ENCODE data around the gene FAM114A2. TPM values are rescaled to one million over a fixed set of nuclear protein-coding genes. Genes with fewer than 3 reads are reported as not detected.
A peak's percentile ranks its signal among the peaks of the same experiment; 100 is the strongest.

The FAM114A2 gene
- total RNA-seq, 1 donor: 40.9 TPM

DNA sequence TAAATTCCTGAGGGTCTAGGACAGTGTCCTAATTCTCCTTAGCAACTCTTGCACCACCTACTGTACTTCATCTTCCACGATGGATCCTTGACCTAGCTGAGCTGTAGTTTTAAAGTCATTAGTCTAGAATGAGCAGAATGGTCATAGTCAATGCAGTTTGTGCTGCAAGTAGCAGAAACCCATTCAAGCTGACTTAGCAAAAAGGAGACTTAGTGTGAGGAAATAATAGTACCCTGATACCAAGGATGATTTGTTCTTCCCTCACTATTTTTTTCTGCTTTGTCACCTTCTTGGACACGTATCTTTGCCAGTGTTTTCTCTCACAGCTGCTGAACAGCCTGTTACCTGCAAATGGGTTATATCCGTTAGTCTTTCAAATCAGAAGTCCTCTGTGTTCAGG lies 5.4 kb upstream of the FAM114A2 start:
- Histone ChIP-seq H3K4me3 (ENCODE audit: insufficient read depth, low read length) (no peak overlapping the region), H3K4me2 (ENCODE audit: insufficient read depth, low read length) (no peak overlapping the region), H2AFZ (ENCODE audit: low read length) (no peak overlapping the region), H3K27ac (ENCODE audit: low read depth, low read length) (no peak overlapping the region), H3K27me3 (ENCODE audit: insufficient read depth, low read length) (no peaks in the 10 kb centered on the region), H3K36me3 (ENCODE audit: insufficient read depth, low read length) (no peaks in the 10 kb centered on the region), H4K20me1 (ENCODE audit: insufficient read depth, low read length) (peaks cover 13% of the 10 kb centered on the region), H3K4me1 (ENCODE audit: insufficient read depth, low read length) (peaks cover 3% of the 10 kb centered on the region), H3K79me2 (ENCODE audit: insufficient read depth, low read length) (peaks cover 69% of the 10 kb centered on the region), H3K9me3 (ENCODE audit: low read depth, low read length) (no peaks in the 10 kb centered on the region)
- DNase-seq (ENCODE audit: insufficient read length, low spot score, missing footprints): peak; percentile 17
- TF ChIP-seq, protein P1, sequence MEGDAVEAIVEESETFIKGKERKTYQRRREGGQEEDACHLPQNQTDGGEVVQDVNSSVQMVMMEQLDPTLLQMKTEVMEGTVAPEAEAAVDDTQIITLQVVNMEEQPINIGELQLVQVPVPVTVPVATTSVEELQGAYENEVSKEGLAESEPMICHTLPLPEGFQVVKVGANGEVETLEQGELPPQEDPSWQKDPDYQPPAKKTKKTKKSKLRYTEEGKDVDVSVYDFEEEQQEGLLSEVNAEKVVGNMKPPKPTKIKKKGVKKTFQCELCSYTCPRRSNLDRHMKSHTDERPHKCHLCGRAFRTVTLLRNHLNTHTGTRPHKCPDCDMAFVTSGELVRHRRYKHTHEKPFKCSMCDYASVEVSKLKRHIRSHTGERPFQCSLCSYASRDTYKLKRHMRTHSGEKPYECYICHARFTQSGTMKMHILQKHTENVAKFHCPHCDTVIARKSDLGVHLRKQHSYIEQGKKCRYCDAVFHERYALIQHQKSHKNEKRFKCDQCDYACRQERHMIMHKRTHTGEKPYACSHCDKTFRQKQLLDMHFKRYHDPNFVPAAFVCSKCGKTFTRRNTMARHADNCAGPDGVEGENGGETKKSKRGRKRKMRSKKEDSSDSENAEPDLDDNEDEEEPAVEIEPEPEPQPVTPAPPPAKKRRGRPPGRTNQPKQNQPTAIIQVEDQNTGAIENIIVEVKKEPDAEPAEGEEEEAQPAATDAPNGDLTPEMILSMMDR (IDR thresholded peaks at IDR 0.05; ENCODE audit: extremely low read depth, low read depth, low read length): no peak

DNA sequence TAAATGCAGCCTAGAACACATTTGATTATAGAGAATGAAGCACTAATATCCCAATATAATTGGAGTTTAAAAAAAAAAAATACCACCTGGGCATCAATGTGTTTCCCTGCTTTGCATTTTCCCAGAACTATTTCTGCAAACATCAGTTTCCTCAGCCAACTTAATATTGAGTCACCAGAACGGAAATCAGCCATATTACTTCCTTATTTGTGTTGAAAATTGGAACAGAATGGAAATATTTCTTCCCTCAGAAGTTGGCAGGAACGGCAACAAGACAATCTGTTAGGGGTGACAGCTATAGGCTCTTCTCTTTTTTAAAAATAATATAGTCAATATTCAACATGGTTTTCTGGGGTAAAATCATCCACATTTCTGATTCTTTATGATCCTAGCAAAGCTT lies 4.1 kb upstream of the FAM114A2 start:
- DNase-seq (ENCODE audit: insufficient read length, low spot score, missing footprints): no peak
- Histone ChIP-seq H3K4me3 (ENCODE audit: insufficient read depth, low read length) (no peak overlapping the region), H2AFZ (ENCODE audit: low read length) (no peak overlapping the region), H3K4me1 (ENCODE audit: insufficient read depth, low read length) (peaks cover 6% of the 10 kb centered on the region), H3K79me2 (ENCODE audit: insufficient read depth, low read length) (peaks cover 77% of the 10 kb centered on the region), H3K27me3 (ENCODE audit: insufficient read depth, low read length) (no peaks in the 10 kb centered on the region), H3K27ac (ENCODE audit: low read depth, low read length) (no peak overlapping the region), H3K4me2 (ENCODE audit: insufficient read depth, low read length) (no peak overlapping the region), H3K36me3 (ENCODE audit: insufficient read depth, low read length) (no peaks in the 10 kb centered on the region), H3K9me3 (ENCODE audit: low read depth, low read length) (no peaks in the 10 kb centered on the region), H4K20me1 (ENCODE audit: insufficient read depth, low read length) (peaks cover 13% of the 10 kb centered on the region)
- TF ChIP-seq, protein P1 (IDR thresholded peaks at IDR 0.05; ENCODE audit: extremely low read depth, low read depth, low read length): no peak

DNA sequence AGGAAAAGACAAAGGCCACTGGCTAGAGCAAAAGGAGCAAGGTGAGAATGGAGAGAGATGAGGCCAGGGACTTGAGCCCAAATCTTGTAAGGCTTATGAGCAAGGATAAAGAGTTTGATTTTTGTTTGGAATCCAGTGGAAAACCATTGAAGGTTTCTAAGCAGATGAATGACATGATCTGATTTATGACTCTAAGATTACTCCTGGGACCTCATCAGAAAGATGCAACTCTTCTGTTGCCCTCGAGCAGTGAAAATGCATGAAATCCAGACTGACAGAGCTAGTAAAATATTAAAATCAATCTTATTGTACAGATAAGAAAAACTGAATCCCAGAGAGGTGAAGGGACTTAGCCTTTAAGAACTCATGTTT lies 734 bp upstream of the FAM114A2 start:
- Histone ChIP-seq H2AFZ (ENCODE audit: low read length) (peak overlapping the region; percentile 99), H3K79me2 (ENCODE audit: insufficient read depth, low read length) (peaks cover 77% of the 10 kb centered on the region), H3K4me3 (ENCODE audit: insufficient read depth, low read length) (peak overlapping the region; percentile 86), H3K4me2 (ENCODE audit: insufficient read depth, low read length) (peak overlapping the region; percentile 82), H3K4me1 (ENCODE audit: insufficient read depth, low read length) (peaks cover 8% of the 10 kb centered on the region), H3K27me3 (ENCODE audit: insufficient read depth, low read length) (no peaks in the 10 kb centered on the region), H3K27ac (ENCODE audit: low read depth, low read length) (peak overlapping the region; percentile 90), H3K36me3 (ENCODE audit: insufficient read depth, low read length) (no peaks in the 10 kb centered on the region), H3K9me3 (ENCODE audit: low read depth, low read length) (no peaks in the 10 kb centered on the region), H4K20me1 (ENCODE audit: insufficient read depth, low read length) (peaks cover 13% of the 10 kb centered on the region)
- TF ChIP-seq, protein P1 (IDR thresholded peaks at IDR 0.05; ENCODE audit: extremely low read depth, low read depth, low read length): no peak
- DNase-seq (ENCODE audit: insufficient read length, low spot score, missing footprints): peak; percentile 48

DNA sequence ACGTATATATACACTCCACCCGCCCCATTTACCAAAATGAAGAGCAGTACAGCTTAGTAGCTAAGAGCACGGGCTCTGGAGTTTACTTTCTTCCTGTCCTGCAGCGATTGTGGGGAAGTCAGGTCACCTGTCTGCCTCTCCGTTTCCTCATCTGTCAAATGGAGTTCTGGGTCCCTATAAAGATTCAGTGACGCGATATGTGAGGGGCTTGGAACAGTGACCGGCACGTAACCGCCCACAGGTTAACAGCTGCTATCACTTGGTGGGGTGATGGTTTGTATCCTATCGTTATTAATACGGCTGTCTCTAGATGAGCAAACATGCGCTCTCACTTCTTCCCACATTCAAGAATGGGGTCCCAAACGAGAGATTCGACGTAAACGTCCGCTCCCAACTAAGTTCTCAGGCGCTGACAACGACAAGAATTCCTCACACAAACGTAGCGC lies 426 bp downstream of the FAM114A2 start:
- TF ChIP-seq, protein P1 (IDR thresholded peaks at IDR 0.05; ENCODE audit: extremely low read depth, low read depth, low read length): no peak
- peaks cover 9% of the 10 kb centered on the region for H4K20me1 ChIP-seq (ENCODE audit: insufficient read depth, low read length)
- no peaks in the 10 kb centered on the region for H3K9me3 ChIP-seq (ENCODE audit: low read depth, low read length)
- peak overlapping the region; percentile 99 for H2AFZ ChIP-seq (ENCODE audit: low read length)
- DNase-seq (ENCODE audit: insufficient read length, low spot score, missing footprints): no peak
- H3K4me1 ChIP-seq (ENCODE audit: insufficient read depth, low read length): peaks cover 8% of the 10 kb centered on the region
- peak overlapping the region; percentile 82 for H3K4me2 ChIP-seq (ENCODE audit: insufficient read depth, low read length)
- no peaks in the 10 kb centered on the region for H3K27me3 ChIP-seq (ENCODE audit: insufficient read depth, low read length)
- H3K79me2 ChIP-seq (ENCODE audit: insufficient read depth, low read length): peaks cover 72% of the 10 kb centered on the region
- peak overlapping the region; percentile 86 for H3K4me3 ChIP-seq (ENCODE audit: insufficient read depth, low read length)
- H3K36me3 ChIP-seq (ENCODE audit: insufficient read depth, low read length): no peaks in the 10 kb centered on the region
- H3K27ac ChIP-seq (ENCODE audit: low read depth, low read length): peak overlapping the region; percentile 90

Measured in osteoblast (primary cell).